Activated CD4-positive, CD25-positive, alpha-beta regulatory T cell treated with anti-CD3 and anti-CD28 coated beads, Interleukin-2, amount 50 U/mL, for 16 hours (primary cell): ENCODE results near the gene FLAD1.

Source experiments
- DNase-seq: peaks from one replicate; pipeline ENCODE4 v3.0.0-alpha.2; 2020; ENCODE audit warnings: low read depth, low spot score

FLAD1 gene

DNA sequence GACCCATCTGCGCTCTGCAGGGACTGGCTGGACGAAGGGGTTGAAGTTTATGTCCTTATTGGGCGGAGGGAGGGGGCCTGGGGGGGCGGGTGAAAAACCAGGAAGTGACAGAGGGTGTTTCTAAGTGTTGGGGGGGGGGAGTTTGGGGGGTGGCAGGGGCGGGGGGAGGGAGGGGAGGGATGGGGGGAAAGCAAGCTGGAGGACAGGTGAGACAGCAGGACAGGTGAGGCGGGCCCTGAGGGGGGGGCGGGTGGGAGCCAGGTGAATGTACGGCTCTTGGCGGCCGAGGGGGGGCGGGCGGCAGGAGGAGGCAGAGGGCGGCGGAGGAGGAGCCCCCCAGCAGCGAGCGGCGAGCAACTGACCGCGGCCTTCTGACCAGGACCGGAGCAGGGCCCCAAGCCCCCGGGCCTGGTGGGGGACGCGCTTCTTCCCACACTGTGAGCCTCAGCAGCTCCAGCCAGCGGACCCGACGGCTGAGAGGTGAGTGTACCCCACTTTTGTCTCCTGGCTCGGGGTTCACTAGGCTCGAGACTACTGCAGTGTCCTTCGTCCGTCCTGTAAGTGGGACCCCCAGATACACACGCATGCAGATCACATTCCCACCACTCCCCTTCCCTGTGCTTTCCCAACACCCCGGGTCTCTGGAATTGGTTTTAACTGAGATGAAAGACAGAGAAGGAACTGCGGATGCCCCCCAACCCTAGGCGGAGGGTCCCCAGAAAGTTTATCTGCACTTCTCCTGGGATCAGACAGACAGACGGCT lies 19.5 kb downstream of the FLAD1 start, which contains the start of gene ZBTB7B:
ZBTB7B (plus strand) TSS at position 339 of the 763 bp plus-strand sequence. CDS start 11,859 bp downstream, outside the sequence.
- no peak for DNase-seq

DNA sequence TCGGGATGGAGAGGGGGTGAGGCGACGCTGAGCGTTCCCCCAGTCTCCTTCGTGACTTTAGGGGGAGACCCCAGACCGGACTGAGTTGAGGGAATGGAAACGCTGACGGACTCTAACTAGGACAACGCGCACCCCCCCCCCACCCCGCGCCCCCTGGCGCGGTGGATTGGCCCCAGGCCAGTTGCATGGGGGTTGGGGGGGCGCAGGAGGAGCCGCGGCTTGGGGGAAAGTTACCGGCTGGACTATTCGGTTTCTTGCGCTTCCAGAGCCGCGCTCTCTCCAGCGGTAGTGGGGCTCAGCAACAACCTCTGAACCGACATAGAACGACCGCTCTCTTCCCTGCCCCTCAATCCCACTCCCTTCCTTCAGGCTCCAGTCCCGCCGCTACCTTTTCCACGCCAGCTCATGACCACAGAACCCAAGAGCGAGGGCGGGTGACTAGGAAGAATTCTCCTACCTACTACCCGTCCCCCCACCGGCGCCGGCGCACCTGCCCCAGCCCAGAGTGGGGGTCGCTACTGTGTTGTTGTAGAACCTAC lies 20.2 kb downstream of the FLAD1 start:
- no peak for DNase-seq

DNA sequence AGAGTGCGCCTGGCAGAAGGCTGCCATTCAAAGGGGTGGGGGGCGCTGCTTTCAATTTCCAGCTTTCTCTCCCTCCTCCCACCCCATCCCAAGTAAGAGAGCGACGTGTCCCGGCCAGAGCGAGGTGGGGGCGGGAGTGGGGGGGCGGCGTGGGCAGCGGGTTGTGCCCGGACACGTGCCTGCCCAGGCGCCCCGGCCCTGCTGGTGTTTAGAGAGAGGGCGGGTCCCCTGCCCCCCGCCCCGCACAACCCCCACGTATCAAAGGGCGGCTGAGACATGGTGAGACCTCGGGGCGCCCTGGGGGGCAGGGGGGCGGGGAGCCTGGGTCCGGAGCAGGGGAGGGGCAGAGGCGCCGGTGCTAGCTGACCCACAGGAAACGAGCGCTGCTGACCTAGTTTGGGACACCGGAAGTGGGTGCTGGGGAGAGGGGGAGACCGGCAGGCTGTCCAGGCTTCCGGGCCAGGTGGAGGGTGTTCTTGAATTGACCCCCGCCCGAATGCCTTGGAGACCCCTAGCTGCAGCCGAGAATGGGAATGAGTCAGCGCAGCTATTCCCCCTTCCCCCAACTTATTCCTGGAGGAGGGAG lies 20.7 kb downstream of the FLAD1 start:
- no peak for DNase-seq

DNA sequence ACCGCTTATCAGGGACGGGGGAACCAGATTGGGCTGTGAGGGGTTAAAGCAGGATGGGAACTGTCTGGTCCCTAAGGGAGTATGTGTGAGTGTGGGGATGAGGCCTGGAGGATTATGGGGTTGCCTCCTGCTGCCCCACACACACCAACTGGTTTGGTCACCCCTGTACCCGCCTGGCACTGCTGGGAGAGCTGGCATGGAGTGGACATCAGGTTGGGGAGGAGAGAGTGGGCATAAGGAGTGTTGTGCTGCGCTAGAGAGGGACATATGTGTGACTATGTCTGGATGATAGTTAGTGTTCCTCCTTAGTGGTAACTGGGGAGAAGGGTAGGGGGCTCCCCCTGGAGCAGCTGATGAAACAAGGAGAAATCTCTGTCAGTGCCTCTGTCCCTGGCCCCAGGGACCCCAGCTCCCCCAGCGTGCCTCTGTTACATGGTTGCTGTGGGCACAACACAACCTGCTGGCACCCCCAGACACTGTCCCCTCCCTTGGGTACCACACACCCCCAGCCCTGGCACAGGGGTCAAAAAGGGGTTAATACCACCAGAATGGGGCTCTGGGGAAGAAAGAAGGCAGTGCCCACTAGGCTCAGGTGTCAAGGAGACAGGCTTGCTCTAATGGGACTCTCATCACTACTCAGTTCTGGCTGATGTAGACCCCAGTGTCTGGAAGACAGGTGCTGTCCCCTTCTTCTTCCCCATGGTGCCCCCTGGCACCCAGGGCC lies 21.4 kb downstream of the FLAD1 start:
- DNase-seq: no peak

DNA sequence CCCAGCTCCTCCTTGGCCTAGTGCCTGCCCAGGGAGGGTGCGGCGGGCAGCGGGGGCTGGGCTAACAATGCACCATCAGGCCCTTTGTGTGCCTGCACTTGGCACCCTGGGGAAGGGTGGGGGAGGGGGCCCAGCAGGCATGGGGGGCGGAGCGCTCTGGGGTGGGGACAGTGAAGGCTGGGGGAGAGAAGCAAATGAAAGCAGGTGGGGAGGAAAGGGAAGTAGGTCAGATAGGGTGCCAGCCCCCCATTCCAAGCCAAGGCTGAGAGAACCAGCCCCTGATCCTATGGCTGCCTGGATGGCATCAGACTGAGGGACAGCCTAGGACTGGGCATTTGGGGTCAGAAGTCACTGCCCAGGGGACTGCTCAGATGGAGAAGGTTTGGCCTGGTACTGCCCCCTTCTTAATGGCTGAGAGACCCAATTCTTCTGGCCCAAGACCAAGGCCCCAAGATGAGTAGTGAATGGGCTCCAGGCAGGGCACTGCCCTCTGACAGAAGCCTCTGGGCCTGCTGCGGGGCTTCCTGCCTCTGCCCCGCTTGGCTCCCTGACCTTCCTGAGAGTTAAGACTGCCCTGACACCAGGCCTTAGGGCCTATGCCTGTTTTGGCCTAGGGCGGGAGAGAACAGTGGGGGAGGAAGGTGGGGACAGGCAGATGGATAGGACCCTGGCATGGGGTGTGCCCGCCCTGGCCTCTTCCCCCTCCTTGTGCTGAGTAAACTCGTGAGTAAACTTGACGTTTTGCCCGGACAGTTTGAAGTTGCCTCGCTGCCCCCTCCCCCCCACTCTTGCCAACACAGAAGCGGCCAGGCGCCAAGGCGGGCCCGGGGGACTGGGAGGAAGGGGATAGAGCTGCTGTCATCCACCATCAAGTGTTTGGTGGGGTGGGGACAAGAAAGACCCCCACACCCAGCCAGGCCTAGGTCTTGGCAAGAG lies 22.2 kb downstream of the FLAD1 start:
- DNase-seq: no peak

DNA sequence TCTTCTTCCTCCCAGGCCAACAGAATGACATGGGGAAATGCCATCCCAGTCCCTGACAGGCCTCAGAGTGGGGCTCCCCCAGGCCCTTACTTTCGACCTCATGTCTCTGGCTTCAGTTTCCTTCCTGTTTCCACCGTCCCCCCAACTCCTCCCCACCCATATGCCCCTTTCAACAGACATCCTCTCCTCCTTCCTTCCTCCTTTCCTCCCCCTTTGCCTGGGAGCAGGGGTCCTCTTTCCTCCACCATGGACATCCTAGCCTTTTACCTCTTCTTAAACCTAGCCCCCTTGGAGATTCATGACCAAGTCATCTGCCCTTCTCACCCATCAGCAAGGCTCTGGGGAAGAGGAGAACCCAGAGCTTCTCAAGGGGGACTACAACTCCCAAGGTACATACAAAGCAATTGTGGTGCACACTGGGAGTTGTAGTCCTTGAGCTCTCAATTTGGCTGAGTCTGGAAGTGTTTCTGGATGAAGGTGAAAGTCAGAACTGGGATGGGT lies 23.5 kb downstream of the FLAD1 start:
- no peak for DNase-seq

DNA sequence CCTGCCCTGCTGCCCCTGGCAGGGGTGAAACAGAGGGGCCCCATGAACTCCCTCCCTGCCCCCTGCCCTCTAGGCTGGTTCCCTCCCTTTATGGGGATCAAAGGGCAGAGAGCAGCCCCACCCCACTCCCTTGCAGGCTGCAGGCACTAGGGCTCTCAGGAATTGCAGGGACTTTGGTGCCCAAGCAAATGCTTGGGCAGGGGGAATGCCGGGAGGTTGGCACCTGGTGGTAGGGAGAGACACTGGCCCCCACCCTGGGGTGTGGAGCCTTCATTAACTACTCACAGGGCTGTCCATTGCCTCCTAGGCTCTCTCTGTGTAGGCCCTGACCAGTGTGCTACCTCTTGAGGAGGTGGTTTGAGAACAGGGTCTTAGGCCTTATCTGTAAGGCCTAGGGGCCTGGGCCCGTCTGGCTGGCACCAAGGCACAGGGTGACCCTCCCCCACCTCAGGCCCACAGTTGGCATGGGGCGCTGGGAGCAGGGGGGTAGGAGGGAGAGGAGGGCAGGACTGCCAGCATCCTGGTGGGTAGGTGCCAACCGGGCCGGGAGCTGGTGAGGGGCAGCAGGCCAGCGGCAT lies 24.2 kb downstream of the FLAD1 start:
- DNase-seq: no peak

DNA sequence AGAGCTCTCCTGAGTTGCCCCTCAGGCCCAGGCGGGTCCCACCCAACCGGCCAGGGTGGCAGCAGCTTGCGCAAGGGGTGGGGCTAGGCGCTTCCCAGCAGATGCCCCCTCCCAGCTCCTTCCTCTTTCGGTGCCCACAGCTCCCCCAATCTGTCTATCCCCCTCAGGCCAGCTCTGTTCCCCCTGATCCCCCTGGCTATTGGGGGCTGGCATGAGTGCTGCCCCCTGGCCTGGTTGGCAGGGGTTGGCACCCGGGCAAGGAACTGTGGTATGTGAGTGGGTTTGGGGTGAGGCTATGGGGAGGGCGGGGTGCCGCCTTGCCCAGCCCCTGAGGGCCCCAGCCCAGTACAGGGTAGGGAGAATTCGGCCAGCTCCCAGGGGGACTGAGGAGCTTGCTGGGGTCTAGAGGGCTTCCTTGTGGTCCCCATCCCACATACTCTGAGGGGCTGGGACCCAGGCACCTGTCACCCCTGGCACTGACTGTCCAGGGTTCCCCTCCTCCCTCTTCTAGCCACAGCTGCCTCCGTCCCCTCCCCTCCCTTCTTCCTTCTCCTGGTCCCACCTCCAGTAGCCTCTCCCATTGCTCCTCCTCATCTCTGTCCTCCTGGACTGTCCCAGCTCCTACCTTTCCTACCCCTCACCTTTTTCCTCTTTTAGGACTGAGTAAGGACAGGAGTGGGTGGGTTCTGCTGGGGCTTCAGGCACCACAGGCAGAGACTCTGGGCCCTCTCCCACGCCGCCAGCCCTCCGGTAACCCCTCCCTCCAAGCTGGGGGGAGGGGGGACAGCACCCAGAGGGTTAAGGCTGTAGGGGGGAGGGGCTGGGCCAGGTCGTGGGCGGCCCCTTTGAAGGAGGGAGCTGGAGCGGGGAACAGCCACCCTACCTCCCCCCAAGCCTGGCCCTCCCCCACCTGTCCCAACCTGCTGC lies 25.1 kb downstream of the FLAD1 start:
- no peak for DNase-seq

DNA sequence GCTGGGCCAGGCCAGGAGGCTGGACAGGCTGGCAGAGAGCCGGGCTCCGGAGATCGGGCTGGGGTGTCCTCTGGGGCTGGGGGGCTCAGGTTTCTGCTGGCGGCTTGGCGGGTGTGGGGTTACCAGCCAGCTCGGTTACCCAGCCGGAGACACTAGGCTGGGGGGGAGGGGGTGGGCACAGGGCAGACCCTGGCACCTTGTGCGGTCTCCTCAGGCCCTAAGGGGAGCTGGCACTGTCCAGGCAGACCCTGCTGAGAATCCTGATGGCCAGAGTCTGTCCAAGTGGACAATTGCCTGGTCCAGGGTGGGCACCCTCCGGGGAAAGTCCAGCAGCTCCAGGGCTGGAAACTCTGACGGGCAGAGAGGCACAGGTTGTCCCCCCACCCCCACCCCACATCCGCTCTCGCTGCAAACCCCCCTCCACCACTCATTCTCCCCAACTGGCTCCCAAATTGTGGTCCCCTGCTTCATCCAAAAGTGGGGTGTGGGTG lies 26.1 kb downstream of the FLAD1 start:
- no peak for DNase-seq

DNA sequence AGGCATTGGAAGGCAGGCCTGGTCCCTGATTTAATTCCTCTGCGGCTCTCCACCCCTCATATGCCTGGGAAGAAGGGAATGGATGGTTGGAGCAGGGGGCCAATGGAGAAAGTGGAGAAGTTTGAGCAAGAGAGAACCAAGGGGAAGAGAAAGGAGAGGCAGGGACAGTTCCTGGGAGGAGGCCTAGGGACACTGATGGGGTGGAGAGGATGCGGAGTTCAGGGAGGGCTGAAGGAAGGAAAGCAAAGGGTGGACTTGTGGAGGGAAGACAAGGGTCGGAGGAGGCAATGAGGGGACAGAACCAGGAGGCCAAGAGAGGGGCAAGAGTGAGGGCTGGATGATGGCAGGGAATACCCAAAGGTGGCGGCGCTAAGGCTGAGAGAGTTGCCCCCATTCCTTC lies 26.6 kb downstream of the FLAD1 start:
- no peak for DNase-seq

DNA sequence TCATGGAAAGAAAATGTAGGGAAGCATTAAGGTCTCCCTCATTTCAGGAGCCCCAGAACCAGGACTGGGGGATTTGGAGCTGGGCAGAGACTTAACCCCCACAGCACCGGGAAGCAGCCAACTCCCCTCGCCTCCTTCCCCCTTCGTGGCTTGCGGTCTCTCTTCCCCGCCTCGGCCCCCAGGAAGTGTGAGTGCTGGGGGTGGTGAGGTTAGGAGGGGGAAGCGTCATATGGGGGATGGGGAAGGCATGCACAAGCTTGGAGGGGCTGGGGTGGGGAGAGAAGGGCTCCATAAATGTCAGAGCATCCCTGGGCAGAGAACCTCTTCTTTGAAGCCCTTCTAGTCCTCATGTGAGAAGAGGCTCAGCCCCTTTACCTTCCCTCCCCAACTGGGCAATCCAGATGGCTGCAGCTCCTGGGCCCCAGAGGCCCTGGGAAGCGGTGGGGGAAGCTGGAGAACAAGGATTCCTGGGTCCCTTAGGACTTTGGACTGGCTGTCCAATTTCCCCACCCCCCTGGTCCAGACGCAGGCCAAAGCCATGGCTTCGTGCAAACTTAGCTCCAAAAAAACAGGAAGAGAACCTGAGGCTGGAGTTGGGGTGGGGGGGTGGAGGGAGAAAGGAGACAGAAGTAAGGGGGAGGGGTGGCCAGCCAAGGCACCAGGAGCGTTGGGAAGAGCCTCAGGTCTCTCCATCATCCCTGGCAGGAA lies 27.2 kb downstream of the FLAD1 start:
- DNase-seq: no peak

DNA sequence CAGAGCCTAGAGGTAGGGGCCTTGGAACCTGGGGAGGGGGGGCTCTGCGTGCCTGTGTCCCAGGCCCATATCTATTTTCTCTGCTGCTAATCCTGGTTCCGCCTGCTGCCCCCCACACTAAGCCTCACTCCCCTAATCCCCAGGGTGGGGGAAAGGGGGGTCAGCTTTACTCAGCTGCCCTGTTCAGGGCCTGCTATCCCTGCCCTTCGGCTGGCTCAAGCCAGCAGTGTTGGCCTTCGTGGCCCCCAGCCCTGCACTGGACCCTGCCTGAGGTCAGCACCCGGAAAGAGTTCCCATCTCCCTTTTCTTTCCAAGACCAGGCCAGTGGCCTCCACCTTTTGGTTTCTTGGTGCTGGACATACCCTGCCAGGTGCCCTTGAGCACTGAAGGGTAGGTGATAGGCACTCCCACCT lies 27.9 kb downstream of the FLAD1 start:
- no peak for DNase-seq

DNA sequence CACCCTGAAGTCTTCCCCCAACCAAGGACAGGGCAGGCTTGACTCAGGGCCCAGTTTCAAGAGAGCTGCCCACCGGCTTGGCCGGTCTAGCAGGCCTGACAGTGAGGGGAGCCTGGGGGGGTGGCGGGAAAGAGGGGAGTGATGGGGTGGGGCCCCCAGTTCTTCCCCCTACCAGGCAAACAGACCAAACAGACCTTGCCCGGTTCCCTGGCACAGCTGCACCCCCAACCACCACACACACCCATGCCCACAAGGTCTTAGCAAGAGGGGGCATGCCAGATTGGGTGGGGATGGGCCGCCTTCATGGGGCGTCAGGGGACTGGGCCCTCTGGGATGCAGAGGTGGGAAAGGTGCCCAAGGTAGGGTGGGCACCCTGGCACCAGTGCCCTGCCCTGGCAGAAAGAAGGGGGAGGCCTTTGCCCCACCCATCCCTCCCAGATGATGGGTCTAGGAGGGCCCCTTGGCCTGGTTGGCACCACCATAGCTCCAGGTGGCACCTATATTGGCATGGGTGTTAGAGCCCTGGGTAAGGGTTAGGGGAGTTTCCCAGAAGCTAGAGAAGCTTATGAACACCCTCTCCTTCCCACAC lies 28.4 kb downstream of the FLAD1 start:
- DNase-seq: no peak

DNA sequence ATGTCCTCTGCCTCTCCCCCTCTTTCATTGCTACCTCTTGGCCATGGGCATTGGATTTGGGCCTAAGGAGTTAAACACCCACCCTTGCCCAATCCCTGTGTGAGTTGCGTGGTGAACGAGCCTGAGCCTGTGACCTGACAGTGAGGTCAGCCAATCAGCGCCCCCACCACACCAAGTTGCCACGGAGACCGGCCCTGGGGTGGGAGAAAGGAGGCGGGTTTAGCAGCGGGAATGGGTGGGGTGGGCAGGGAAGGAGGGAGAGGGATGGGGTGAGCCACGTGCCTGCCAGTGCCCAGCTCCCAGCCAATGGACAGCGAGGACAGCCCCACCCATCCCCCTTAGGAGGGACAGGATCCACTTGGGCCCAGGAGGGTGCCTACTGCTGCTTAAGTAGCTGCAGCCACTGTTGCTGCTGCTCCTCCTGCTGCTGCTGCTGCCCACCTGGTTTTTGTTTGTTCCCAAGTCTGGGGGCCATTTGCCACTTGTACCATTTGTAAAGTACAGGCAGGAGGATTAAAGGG lies 28.9 kb downstream of the FLAD1 start:
- no peak for DNase-seq

DNA sequence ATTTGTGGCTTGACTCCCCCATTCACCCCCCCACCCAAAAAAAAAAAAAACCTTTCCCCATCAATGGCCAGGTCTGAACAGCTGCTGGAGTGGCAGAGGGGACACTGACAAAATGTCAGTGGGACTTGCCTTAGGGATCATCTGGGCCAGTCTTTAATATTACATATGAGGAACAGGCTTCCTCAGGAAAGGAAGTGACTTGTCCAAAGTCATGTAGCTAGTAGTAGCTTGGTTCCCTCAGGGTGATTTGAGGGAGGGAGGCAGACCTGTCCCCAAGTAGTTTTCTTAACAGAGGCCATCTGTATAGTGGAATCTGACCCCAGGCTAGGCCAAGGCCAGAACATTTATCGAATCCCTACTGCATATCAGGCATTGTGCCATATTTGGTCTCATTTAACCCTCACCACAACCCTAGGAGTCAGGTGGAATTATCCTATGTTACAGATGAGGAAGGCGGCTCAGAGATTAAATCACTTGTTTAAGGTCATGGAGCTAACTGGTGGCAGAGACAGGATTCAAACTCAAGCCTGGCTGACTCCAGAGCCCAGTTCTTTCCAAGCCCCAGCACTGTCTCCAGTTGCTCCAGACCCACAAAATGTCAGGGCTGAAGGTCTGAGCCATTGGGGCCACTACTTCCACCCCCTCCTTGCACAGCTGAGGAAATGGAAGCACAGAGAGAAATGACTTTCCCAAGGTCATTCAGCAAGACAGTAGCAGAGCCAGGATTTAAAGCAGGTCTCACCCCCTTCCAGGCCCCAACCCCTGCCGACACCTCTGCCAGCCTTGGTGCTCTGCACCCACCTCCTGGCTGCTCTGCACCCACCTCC lies 29.8 kb downstream of the FLAD1 start:
- no peak for DNase-seq

DNA sequence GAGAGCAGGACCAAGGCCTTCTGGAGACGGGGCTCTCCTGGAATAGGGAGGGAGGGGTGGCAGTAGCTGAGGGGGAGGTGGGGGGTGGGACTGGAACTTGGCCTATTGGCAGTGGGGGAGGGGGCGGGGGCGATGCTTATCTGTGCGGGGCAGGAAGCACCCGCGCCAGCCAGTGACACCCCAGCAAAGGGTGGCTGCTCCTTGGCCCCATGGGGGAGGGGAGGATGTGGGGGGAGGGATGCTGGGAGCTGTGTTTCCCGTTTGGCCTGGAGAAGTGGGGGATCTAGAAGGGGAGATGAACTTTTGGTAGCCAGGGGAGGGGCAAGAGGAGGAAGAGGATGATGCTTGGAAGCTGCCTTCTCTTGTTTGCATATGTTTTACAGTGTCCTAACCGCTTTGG lies 30.5 kb downstream of the FLAD1 start:
- no peak for DNase-seq
